ENCODE results near the gene CAPN10.
A peak's percentile ranks its signal among the peaks of the same experiment; 100 is the strongest.

CAPN10 gene

GRCh38 chr2:240553956-240554480, 32.5 kb upstream of the CAPN10 start:
- Histone ChIP-seq H3K36me3 (peaks cover 12% of the 10 kb centered on the region), H3K4me3 (ENCODE audit: low read depth, low read length) (no peak overlapping the region), H3K4me1 (no peaks in the 10 kb centered on the region), H3K9me3 (no peaks in the 10 kb centered on the region; the same call in 1 of the 2 replicates), H3K27me3 (no peaks in the 10 kb centered on the region)
- peak; percentile 35 for DNase-seq
- TF ChIP-seq CTCF (IDR thresholded peaks at IDR 0.05; ENCODE audit: low read depth, low read length): no peak

GRCh38 chr2:240554767-240555493, 31.6 kb upstream of the CAPN10 start:
- H3K9me3 ChIP-seq: no peaks in the 10 kb centered on the region; the same call in 1 of the 2 replicates
- H3K27me3 ChIP-seq: no peaks in the 10 kb centered on the region
- peaks cover 4% of the 10 kb centered on the region; the same call in 1 of the 2 replicates for H3K4me1 ChIP-seq
- no peak for DNase-seq
- TF ChIP-seq CTCF (IDR thresholded peaks at IDR 0.05; ENCODE audit: low read depth, low read length): no peak
- no peak overlapping the region for H3K4me3 ChIP-seq (ENCODE audit: low read depth, low read length)
- H3K36me3 ChIP-seq: peaks cover 12% of the 10 kb centered on the region

- Histone ChIP-seq H3K4me1 (peaks cover 4% of the 10 kb centered on the region; the same call in 1 of the 2 replicates), H3K27me3 (no peaks in the 10 kb centered on the region), H3K36me3 (peaks cover 12% of the 10 kb centered on the region), H3K4me3 (ENCODE audit: low read depth, low read length) (no peak overlapping the region), H3K9me3 (no peaks in the 10 kb centered on the region; the same call in 1 of the 2 replicates)
- no peak for DNase-seq
- TF ChIP-seq CTCF (IDR thresholded peaks at IDR 0.05; ENCODE audit: low read depth, low read length): no peak
These were observed 30.8 kb upstream of the CAPN10 start for GRCh38 chr2:240555541-240556250.

GRCh38 chr2:240556553-240557100, 29.9 kb upstream of the CAPN10 start:
- no peaks in the 10 kb centered on the region; the same call in 1 of the 2 replicates for H3K9me3 ChIP-seq
- no peaks in the 10 kb centered on the region for H3K27me3 ChIP-seq
- no peak overlapping the region for H3K4me3 ChIP-seq (ENCODE audit: low read depth, low read length)
- H3K4me1 ChIP-seq: peaks cover 4% of the 10 kb centered on the region; the same call in 1 of the 2 replicates
- peaks cover 12% of the 10 kb centered on the region for H3K36me3 ChIP-seq
- peak; percentile 59 for DNase-seq
- TF ChIP-seq CTCF (IDR thresholded peaks at IDR 0.05; ENCODE audit: low read depth, low read length): peak; percentile 50

GRCh38 chr2:240557101-240557751, 29.3 kb upstream of the CAPN10 start:
- H3K4me3 ChIP-seq (ENCODE audit: low read depth, low read length): peak overlapping the region; percentile 15; the same call in 1 of the 2 replicates
- peak; percentile 12 for DNase-seq
- no peak for TF ChIP-seq CTCF (IDR thresholded peaks at IDR 0.05; ENCODE audit: low read depth, low read length)
- H3K36me3 ChIP-seq: peaks cover 12% of the 10 kb centered on the region
- H3K27me3 ChIP-seq: no peaks in the 10 kb centered on the region
- peaks cover 4% of the 10 kb centered on the region; the same call in 1 of the 2 replicates for H3K4me1 ChIP-seq
- no peaks in the 10 kb centered on the region; the same call in 1 of the 2 replicates for H3K9me3 ChIP-seq

All from BE2C (cell line).